Activated CD8-positive, alpha-beta memory T cell treated with anti-CD3 and anti-CD28 coated beads, Interleukin-2, amount 50 U/mL, for 24 hours (primary cell): ENCODE results near the gene FANCM.
"Not testable (repeated sequence)": the region's sequence is repeated elsewhere in the genome, so short reads cannot be mapped to it uniquely, and the experiment has no call there.

Source experiments
- DNase-seq: peaks from one replicate; pipeline ENCODE4 v3.0.0-alpha.2; 2020; ENCODE audit errors: extremely low read depth

Gene FANCM

DNA sequence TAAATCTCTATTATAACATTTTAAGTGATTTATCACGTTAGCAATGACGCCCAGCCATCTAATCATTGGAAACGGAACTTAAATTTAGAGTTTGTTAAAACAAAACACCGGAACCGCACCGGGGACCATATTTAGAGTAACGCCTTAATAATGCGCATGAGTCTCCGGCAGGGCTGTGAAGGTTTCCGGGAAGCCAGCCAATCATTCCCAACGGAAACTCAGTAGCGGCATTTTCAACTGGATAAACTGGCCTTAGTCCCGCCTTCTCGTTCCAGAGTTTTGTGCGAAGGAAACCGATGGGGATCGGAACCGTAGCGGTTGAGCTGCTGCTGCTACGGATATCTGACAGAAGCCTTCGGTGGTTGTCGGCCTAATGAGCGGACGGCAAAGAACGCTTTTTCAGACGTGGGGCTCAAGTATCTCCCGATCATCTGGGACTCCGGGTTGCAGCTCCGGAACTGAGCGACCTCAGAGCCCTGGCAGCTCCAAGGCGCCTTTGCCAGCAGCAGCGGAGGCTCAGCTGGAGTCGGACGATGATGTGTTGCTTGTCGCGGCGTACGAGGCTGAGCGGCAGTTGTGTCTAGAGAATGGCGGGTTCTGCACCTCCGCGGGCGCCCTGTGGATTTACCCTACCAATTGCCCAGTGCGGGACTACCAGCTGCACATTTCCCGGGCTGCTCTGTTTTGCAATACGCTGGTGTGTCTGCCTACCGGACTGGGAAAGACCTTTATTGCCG is at the start of gene FANCM:
Gene FANCM (plus strand): TSS at position 272 of the 737 bp plus-strand sequence. CDS start 102 bp downstream, at position 374.
- peak; percentile 75 for DNase-seq

- DNase-seq: no peak
These were observed 45.9 kb upstream of the FANCM start for GRCh38 chr14:45089813-45090212.

DNA sequence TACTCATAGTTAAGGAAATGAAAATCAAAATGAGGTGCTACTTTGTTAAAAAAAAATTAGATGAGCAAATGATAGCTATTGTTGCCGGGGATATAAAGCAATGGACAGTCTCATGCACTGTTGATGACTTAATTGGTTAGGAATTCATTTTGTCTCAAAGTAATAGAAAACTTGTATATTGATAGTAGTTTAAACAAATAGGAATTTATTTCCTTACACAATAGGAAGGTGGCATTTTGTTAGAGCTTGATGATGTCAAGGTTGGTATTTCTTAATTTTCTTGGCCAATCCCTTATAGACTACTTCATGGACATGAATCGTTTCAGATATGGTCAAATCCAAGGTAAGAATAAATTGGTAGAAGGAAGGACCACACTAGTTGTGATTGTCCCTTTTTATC is 44.0 kb upstream of the FANCM start:
- no peak for DNase-seq

DNA sequence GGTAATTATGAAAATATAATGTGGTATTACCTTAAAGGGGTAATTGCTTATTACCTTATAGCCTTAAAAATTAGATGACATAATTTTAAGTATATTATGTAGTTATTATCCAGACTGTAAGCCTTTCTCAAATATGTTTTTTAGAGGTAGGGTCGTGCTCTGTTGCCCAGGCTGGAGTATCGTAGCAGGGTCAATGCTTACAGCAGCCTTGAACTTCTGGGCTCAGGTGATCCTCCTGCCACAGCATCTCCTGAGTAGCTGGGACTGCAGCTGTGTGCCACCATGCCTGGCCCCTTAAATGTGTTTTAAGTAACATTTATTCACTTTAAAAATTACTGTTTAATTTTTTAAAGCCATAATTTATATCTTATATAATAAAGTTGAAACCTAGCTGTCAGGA is 41.5 kb upstream of the FANCM start:
- DNase-seq: no peak

DNA sequence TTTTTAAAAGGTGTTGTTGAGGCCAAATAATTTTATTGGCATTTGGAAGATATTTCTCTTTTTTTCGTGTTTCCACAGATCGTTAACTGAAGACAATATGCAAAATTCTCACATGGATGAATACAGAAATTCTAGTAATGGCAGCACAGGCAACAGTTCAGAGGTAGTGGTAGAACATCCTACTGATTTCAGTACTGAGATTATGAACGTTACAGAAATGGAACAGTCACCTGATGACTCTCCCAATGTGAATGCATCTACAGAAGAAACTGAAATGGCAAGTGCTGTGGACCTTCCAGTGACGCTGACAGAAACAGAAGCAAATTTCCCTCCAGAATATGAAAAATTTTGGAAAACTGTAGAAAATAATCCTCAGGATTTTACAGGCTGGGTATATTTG is 40.6 kb upstream of the FANCM start:
- DNase-seq: no peak

GRCh38 chr14:45096218-45096617 is 39.5 kb upstream of the FANCM start:
- DNase-seq: no peak

DNA sequence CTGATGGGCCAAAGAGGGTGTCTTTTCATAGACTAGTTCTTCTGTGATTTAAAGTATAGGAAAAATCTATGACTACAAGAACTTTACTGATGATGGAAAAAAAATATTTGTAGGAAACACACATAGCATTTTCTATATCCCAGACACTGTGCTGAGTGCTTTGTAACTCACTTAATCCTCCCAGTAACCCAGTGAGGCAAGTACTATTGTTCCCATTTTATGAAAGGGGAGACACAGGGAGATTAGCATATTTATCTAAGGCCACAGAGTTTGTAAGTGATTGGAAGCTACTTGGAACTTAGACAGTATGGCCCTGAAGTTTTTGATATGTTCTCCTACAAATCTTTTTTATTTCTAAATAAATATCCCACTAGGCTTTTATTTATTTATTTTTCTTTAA is 31.9 kb upstream of the FANCM start:
- no peak for DNase-seq

GRCh38 chr14:45104561-45104960 is 31.2 kb upstream of the FANCM start:
- DNase-seq: no peak

DNA sequence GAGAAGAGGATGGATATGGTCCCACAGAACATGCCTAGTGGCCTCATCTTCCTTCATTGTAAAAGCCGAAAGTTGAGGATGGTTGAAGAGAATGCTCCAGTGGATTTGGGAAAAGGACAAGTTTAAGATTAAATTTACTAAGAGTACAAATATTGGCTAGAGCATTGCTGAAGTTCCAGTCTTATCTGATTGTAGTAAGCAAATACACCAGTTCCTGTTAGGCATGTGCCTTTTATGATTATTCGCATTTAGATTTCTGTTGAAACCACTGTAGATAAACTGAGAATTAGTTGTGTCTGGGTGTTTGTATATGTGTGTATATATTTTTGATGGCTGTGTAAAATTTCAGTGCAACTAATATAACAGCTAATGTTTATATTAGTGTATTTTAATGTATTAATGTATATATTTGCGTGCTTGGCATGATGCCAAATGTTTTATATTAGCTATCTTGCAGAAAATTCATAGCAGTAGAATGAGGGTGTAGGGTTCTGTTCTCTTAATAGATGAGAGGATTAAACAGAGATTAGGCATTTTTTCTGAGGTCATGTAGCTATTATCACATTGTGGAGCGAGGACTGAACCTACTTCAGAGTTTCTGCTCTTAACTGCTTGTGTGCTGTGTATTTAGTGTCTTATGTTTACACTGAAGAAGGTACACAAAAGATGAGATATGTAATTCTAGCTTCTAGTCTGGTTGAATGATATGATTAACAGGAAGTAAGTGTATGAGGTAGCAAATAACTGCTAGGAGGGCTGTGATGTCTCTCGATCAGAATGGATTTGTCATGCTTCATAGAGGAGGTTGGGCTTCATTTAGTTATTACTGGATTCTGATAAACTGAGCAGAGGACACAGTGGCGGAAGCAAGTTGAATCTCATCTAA is 22.6 kb upstream of the FANCM start:
- DNase-seq: no peak

- DNase-seq: no peak
These were observed 21.4 kb upstream of the FANCM start for GRCh38 chr14:45114327-45114726.

DNA sequence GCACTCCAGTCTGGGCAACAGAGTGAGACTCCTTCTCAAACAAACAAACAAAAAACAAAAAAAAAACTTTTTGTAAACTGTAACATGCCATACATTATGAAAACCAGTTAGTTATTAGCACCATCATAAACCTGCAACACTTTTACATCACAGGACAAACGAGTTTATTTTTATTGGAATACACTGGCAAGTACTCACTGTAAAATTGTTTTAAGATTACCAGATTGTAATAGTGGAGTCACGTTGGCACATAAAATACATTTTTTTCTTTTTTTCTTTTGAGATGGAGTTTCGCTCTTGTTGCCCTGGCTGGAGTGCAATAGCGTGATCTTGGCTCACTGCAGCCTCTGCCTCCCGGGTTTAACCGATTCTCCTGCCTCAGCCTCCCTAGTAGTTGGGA is 17.1 kb upstream of the FANCM start:
- no peak for DNase-seq

DNA sequence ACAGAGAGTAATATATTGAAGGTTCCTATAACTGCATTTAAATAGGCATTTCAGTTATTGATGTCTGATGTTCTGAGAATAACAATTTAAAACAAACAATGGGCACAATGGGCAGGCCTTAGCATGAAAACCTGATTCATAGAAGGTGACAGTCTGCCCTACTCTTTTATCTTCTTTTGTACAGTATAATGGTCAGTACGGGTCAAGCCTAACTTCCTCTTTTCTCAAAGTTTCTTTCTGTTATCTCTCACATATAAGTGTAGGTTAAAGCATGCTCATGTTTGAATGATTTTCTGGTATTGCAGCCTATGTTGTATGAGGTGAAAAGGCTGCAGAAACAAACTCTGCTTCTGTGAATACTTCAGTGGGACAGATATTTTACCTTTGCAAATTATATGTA is 15.6 kb upstream of the FANCM start:
- no peak for DNase-seq

DNA sequence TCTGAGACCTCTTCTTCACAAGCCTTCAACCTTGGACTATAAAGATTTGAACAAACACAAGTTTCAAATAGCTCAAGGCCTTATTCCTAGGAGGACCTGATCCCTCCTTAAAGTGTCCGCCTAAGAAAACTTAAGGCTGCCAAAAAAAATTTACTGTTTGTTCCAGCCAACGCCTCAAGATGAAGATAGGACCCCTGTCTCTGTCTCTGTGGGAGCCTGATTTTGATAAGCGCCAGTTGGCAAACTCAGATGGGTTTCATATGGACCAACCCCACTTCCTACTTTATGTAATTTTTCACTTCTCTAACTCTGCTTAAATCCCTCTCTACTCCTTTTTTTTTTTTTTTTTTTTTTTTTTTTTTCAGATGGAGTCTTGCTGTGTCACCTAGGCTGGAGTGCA is 12.5 kb upstream of the FANCM start:
- DNase-seq: no peak

DNA sequence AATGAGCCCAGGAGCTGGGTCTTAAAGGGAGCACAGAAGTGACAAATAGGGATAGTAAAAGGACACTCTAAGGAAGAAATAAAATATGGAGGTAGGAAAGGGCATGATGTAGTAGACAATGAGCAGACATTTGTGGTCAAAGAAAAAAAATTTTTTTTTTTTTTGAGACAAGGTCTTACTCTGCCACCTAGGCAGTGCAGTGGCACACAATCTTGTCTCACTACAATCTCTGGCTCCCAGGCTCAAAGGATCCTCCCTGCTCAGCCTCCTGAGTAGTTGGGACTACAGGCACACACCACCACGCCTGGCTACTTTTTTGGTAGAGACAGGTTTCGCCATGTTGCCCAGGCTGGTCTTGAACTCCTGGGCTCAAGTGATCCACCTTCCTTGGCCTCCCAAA is 10.0 kb upstream of the FANCM start:
- DNase-seq: no peak

GRCh38 chr14:45128963-45129629 is 6.6 kb upstream of the FANCM start:
- DNase-seq: no peak

DNA sequence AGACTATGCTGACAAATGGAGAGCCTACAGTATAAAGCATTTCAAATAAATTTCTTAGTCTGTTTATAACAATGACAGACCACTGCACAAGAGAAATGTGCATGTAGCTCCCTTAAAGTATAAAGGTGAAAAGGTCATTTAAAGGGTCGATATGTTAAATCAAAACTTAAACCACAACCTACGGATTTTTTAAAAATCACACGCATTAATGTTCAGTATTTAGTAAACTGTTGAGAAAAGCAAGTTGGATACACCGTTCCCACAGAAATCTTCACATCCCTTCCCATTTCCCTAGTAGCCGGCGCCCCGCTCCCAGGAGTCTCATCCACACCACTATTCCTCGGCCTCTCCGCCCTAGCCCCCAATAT is 2.1 kb upstream of the FANCM start:
- DNase-seq: no peak

GRCh38 chr14:45134051-45134958 is 1.4 kb upstream of the FANCM start, which contains the start of gene FKBP3:
FKBP3 (minus strand) TSS chr14:45134481; CDS start chr14:45134456, 25 bp downstream.
- peak; percentile 89 for DNase-seq

GRCh38 chr14:45135156-45135555 is 574 bp upstream of the FANCM start:
- no peak for DNase-seq

DNA sequence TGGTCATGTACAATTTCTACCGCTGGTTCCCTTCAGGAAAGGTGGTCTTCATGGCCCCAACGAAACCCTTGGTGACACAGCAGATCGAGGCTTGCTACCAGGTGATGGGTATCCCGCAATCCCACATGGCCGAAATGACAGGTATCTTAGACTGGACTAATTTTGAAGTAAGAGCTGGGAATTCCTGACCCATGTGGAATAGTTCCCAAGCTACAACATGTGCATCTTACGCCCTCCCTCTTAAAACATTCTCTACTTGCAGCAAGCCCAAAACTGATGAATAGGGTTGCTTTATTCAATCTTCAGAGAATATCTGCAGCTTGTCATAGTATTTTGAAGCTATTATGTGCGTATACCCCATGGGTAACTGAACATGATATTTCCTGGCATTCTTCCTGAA is 669 bp downstream of the FANCM start:
- DNase-seq: no peak

- no peak for DNase-seq
These were observed 5.0 kb downstream of the FANCM start for GRCh38 chr14:45140661-45141187.

- DNase-seq: not testable (repeated sequence)
These were observed 6.4 kb downstream of the FANCM start for GRCh38 chr14:45142083-45142482.
